ENCODE results near the gene RABEPK. TPM values are rescaled to one million over a fixed set of nuclear protein-coding genes. Genes with fewer than 3 reads are reported as not detected.
A peak's percentile ranks its signal among the peaks of the same experiment; 100 is the strongest.
"Not testable (repeated sequence)": the region's sequence is repeated elsewhere in the genome, so short reads cannot be mapped to it uniquely, and the experiment has no call there.

Gene RABEPK
- total and polyA plus RNA-seq, 7 donors: 9.4 to 24.4 (median 17.1) TPM

GRCh38 chr9:125183054-125183453 is 17.3 kb upstream of the RABEPK start:
- no peaks in the 10 kb centered on the region for H3K9me3 ChIP-seq
- DNase-seq: no peak
- H3K4me1 ChIP-seq: peaks cover 0 to 43% (median 35%) of the 10 kb centered on the region in 4 donors
- H3K36me3 ChIP-seq: peaks cover 0 to 4% (median 0%) of the 10 kb centered on the region in 4 donors
- H3K4me3 ChIP-seq: no peak overlapping the region
- 16 to 59% methylated on average over 2 of the region's 2 CpGs for WGBS, 2 donors
- H3K27ac ChIP-seq: peak overlapping the region in 1 of 4 donors; percentile 2
- no peaks in the 10 kb centered on the region for H3K27me3 ChIP-seq
- intact Hi-C loops (cut with DNase I): no loop called here
- no peak for TF ChIP-seq EP300 (IDR thresholded peaks at IDR 0.05)

GRCh38 chr9:125183561-125183960 is 16.8 kb upstream of the RABEPK start:
- peaks cover 0 to 4% (median 0%) of the 10 kb centered on the region in 4 donors for H3K36me3 ChIP-seq
- H3K27me3 ChIP-seq: no peaks in the 10 kb centered on the region
- H3K4me1 ChIP-seq: peaks cover 0 to 48% (median 38%) of the 10 kb centered on the region in 4 donors
- DNase-seq: no peak
- no peaks in the 10 kb centered on the region for H3K9me3 ChIP-seq
- no peak overlapping the region for H3K27ac ChIP-seq
- TF ChIP-seq POLR2AphosphoS5 (IDR thresholded peaks at IDR 0.05) (no peak), POLR2A (IDR thresholded peaks at IDR 0.05) (no peak), EP300 (IDR thresholded peaks at IDR 0.05) (no peak)
- TF ChIP-seq, protein P1, sequence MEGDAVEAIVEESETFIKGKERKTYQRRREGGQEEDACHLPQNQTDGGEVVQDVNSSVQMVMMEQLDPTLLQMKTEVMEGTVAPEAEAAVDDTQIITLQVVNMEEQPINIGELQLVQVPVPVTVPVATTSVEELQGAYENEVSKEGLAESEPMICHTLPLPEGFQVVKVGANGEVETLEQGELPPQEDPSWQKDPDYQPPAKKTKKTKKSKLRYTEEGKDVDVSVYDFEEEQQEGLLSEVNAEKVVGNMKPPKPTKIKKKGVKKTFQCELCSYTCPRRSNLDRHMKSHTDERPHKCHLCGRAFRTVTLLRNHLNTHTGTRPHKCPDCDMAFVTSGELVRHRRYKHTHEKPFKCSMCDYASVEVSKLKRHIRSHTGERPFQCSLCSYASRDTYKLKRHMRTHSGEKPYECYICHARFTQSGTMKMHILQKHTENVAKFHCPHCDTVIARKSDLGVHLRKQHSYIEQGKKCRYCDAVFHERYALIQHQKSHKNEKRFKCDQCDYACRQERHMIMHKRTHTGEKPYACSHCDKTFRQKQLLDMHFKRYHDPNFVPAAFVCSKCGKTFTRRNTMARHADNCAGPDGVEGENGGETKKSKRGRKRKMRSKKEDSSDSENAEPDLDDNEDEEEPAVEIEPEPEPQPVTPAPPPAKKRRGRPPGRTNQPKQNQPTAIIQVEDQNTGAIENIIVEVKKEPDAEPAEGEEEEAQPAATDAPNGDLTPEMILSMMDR (IDR thresholded peaks at IDR 0.05): no peak
- no peak overlapping the region for H3K4me3 ChIP-seq
- 19 to 70% methylated on average over 2 of the region's 2 CpGs for WGBS, 2 donors
- intact Hi-C loops (cut with DNase I): no loop called here

- H3K4me1 ChIP-seq: peaks cover 0 to 45% (median 37%) of the 10 kb centered on the region in 4 donors
- H3K4me3 ChIP-seq: peak overlapping the region; percentile 78 to 100 (median 89)
- peak overlapping the region; percentile 91 to 97 (median 94) for H3K27ac ChIP-seq
- H3K9me3 ChIP-seq: no peaks in the 10 kb centered on the region
- TF ChIP-seq EP300 (IDR thresholded peaks at IDR 0.05): no peak
- no peak for TF ChIP-seq POLR2AphosphoS5 (IDR thresholded peaks at IDR 0.05)
- no peak for TF ChIP-seq POLR2A (IDR thresholded peaks at IDR 0.05)
- TF ChIP-seq, protein P1 (IDR thresholded peaks at IDR 0.05): no peak
- no peaks in the 10 kb centered on the region for H3K27me3 ChIP-seq
- DNase-seq: peak; percentile 70
- peaks cover 0 to 4% (median 0%) of the 10 kb centered on the region in 4 donors for H3K36me3 ChIP-seq
- intact Hi-C loops (cut with DNase I): loop anchor here (2.0 to 5.0 kb wide), 3 partner anchors 42 to 317 kb away; partner anchors contain the start of gene GOLGA1
- WGBS, 2 donors: 0% methylated on average over 26 of the region's 26 CpGs
These were observed 11.4 kb upstream of the RABEPK start for GRCh38 chr9:125189011-125189360.

- Histone ChIP-seq H3K36me3 (peaks cover 0 to 4% (median 0%) of the 10 kb centered on the region in 4 donors), H3K27me3 (no peaks in the 10 kb centered on the region), H3K9me3 (no peaks in the 10 kb centered on the region), H3K27ac (peak within 1 kb of the TSS; percentile 91 to 97 (median 94)), H3K4me1 (peaks cover 0 to 40% (median 34%) of the 10 kb centered on the region in 4 donors), H3K4me3 (peak within 1 kb of the TSS; percentile 78 to 100 (median 89))
- DNase-seq: peak; percentile 98
- 0% methylated on average over 82 of the region's 82 CpGs for WGBS, 2 donors
- intact Hi-C loops (cut with DNase I): loop anchor here (2.0 to 5.0 kb wide), 3 partner anchors 43 to 317 kb away; partner anchors contain the start of gene GOLGA1
- TF ChIP-seq POLR2AphosphoS5 (IDR thresholded peaks at IDR 0.05) (peak; percentile 85 to 98 (median 95)), POLR2A (IDR thresholded peaks at IDR 0.05) (peak; percentile 79 to 89), EP300 (IDR thresholded peaks at IDR 0.05) (peak in 1 of 4 donors; percentile 30)
- TF ChIP-seq, protein P1 (IDR thresholded peaks at IDR 0.05): peak; percentile 31 to 57 (median 44)
These were observed 10.7 kb upstream of the RABEPK start, which contains the start of gene PPP6C for GRCh38 chr9:125189361-125190289. Gene PPP6C (minus strand): TSS chr9:125189803. CDS start chr9:125189718, 85 bp downstream.

- intact Hi-C loops (cut with DNase I): no loop called here
- WGBS, 2 donors: 54 to 68% methylated on average over 14 of the region's 14 CpGs
- peak overlapping the region; percentile 91 to 97 (median 94) for H3K27ac ChIP-seq
These were observed 10.0 kb upstream of the RABEPK start for GRCh38 chr9:125190361-125190801.

DNA sequence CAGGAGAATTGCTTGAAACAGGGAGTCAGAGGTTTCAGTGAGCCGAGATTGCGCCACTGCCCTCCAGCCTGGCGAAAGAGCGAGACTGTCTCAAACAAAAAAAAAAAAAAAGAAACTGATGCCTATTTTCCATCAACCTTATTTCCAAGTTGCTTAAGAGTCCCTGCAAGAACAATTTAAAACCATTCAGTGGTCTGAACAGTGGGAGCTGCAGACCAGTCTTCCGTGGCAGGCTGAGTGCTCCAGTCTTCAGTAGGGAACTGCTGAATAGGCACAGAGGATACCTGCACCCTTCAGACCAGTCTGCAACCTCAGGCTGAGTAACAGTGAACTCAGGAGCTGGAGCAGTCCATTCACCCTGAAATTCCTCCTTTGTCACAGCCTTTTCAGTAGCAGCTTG is 5.9 kb upstream of the RABEPK start:
- H3K27me3 ChIP-seq; intact Hi-C loops (cut with DNase I); H3K27ac ChIP-seq; H3K9me3 ChIP-seq; H3K36me3 ChIP-seq; DNase-seq; H3K4me3 ChIP-seq: not testable (repeated sequence)
- 93 to 94% methylated on average over 5 of the region's 5 CpGs for WGBS, 2 donors
- H3K4me1 ChIP-seq: peaks cover 0 to 23% (median 18%) of the 10 kb centered on the region in 4 donors

More at GRCh38 chr9:125190361-125190801, 10.0 kb upstream of the RABEPK start:
- peaks cover 0 to 39% (median 32%) of the 10 kb centered on the region in 4 donors for H3K4me1 ChIP-seq
- no peaks in the 10 kb centered on the region for H3K9me3 ChIP-seq
- TF ChIP-seq EP300 (IDR thresholded peaks at IDR 0.05): no peak
- TF ChIP-seq POLR2AphosphoS5 (IDR thresholded peaks at IDR 0.05): no peak
- TF ChIP-seq, protein P1 (IDR thresholded peaks at IDR 0.05): no peak
- no peak for TF ChIP-seq POLR2A (IDR thresholded peaks at IDR 0.05)
- H3K4me3 ChIP-seq: peak overlapping the region; percentile 78 to 100 (median 89)
- no peaks in the 10 kb centered on the region for H3K27me3 ChIP-seq
- no peak for DNase-seq
- H3K36me3 ChIP-seq: peaks cover 0 to 4% (median 0%) of the 10 kb centered on the region in 4 donors

DNA sequence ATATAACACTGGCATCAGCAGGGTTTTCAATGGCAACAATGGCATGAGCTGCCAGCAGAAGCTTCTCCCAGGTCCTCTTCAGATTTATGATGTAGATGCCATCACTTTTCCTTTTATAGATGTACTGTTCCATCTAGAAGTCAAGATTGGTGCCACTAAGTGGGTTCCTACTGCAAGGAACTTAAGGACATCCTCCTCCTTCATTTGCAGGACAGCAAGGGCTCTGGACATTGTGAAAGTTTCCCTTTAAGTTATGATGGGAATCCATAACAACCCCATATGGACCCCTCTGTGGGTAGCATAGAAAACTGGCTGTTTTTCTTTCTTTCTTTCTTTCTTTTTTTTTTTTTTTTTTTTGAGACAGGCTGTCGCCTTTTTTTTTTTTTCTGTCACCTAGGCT is 4.8 kb upstream of the RABEPK start:
- DNase-seq; H3K36me3 ChIP-seq; H3K27ac ChIP-seq; H3K4me3 ChIP-seq; H3K27me3 ChIP-seq; intact Hi-C loops (cut with DNase I); H3K9me3 ChIP-seq: not testable (repeated sequence)
- H3K4me1 ChIP-seq: peaks cover 0 to 22% (median 14%) of the 10 kb centered on the region in 4 donors
- 87% methylated on average over 1 of the region's 1 CpG; no CpG with 5 or more reads in 1 of the 2 donors for WGBS, 2 donors
